Small intestine (tissue), 7 donors: Measurements from ENCODE around the gene ANGPTL8. TPM values are rescaled to one million over a fixed set of nuclear protein-coding genes. Genes with fewer than 3 reads are reported as not detected.
A peak's percentile ranks its signal among the peaks of the same experiment; 100 is the strongest.

ENCODE experiments used
- DNase-seq, 2 donors: peaks; one replicate each; pipeline versions ENCODE4 v3.0.0 to v3.0.0-alpha.2; 2013
- FAIRE-seq: peaks from 2 replicates; lab custom pipeline; 2012; peaks lifted over from hg19 to GRCh38; lab: Jason Lieb, UNC
- H3K27ac ChIP-seq, 3 donors: one replicate each; pipeline ENCODE4 v1.5.1; 2013; ENCODE audit warnings: low read length in 2 of 3, mild to moderate bottlenecking in 2 of 3, control low read depth in 1 of 3, inconsistent platforms in 1 of 3, low read depth in 1 of 3, moderate library complexity in 1 of 3
- H3K27me3 ChIP-seq, 3 donors: one replicate each; pipeline ENCODE4 v1.6.1; 2013; ENCODE audit warnings: low read length in 3 of 3, inconsistent platforms in 1 of 3; ENCODE audit not compliant: control insufficient read depth in 3 of 3, insufficient read depth in 3 of 3
- H3K36me3 ChIP-seq, 3 donors: one replicate each; pipeline ENCODE4 v1.6.1; 2013; ENCODE audit warnings: low read length in 3 of 3, inconsistent platforms in 1 of 3, low read depth in 1 of 3, mild to moderate bottlenecking in 1 of 3, moderate library complexity in 1 of 3; ENCODE audit not compliant: control insufficient read depth in 3 of 3, insufficient read depth in 2 of 3
- H3K4me1 ChIP-seq, 3 donors: one replicate each; pipeline ENCODE4 v1.6.1; 2013; ENCODE audit warnings: low read length in 2 of 3, inconsistent platforms in 1 of 3, low read depth in 1 of 3, mild to moderate bottlenecking in 1 of 3, moderate library complexity in 1 of 3; ENCODE audit not compliant: control insufficient read depth in 3 of 3, insufficient read depth in 2 of 3
- H3K4me3 ChIP-seq, 3 donors: one replicate each; pipeline ENCODE4 v1.5.1; 2013; ENCODE audit warnings: low read length in 3 of 3, control low read depth in 1 of 3, inconsistent platforms in 1 of 3, low read depth in 1 of 3, mild to moderate bottlenecking in 1 of 3, moderate library complexity in 1 of 3
- H3K9me3 ChIP-seq, 2 donors: one replicate each; pipeline ENCODE4 v1.6.1; 2013; ENCODE audit warnings: low read depth in 1 of 2, low read length in 1 of 2; ENCODE audit not compliant: control insufficient read depth in 2 of 2, insufficient read depth in 1 of 2
- WGBS, 3 donors: extraction: QIAGEN DNeasy Blood & Tissue Kit; methylation state at CpG; one replicate each; pipeline ENCODE4 v1.1.7; 2013; 5-methylcytosine and 5-hydroxymethylcytosine counted together
- polyA plus RNA-seq, 4 donors: library from polyadenylated mRNA; stranded (reverse) in 3 of 4; unstranded in 1 of 4; fragments of 200-250 nt in 3 of 4; fragments of 120-200 nt in 1 of 4; gene quantifications; one replicate each; pipeline versions ENCODE4 v1.2.1 to v1.2.3, GENCODE V29; 2013
- donor health status: healthy with polysubstance abuse.
- donor health status: control.
- donor health status: control.
- donor health status: Bipolar disorder and iron deficiency.
- donor health status: healthy.

Gene ANGPTL8
- polyA plus RNA-seq, 4 donors: 0.16 to 13.0 TPM; not detected in 2

DNA sequence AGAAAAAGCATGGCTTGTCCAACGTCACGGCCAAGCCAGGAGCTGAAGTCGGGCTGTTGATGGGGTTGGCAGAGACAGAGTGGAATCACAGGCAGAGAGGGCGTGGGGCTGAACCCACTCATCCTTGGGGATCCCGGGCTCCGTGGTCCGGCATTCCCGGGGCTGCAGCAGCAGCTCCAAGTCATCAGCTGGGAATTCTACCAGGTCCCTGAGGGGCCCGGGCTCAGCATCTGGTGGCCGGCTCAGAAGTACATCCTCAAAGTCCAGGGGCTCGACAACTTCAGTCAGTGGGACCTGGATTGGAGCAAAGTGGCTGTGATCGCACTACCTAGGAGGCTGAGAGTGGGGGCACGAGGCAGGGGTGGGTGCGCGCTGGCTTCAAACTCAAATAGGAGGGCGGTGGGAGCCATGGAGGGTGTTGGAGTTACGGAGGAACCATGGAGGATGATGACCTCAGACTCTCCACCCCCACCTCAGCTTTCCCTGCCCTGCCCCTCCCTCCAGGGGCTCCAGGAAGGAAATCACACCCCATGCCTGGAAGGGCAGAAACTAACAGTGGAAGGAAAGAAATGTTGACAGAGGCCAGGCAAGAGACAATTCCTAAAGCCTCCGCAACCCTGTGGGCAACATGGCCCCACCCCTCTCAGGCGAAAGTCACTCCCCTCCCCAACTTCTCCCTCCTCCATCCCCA lies 13.4 kb downstream of the ANGPTL8 start:
- Histone ChIP-seq H3K27me3 (no peaks in the 10 kb centered on the region), H3K27ac (peak overlapping the region in 2 of 3 donors; percentile 2 to 68), H3K4me1 (peaks cover 0 to 5% (median 0%) of the 10 kb centered on the region in 3 donors), H3K36me3 (peaks cover 3 to 64% (median 13%) of the 10 kb centered on the region in 3 donors), H3K4me3 (no peak overlapping the region), H3K9me3 (no peaks in the 10 kb centered on the region)
- DNase-seq (no peak), FAIRE-seq (no peak)
- WGBS, 3 donors: 83 to 92% (median 91%) methylated on average over 18 to 19 of the region's 19 CpGs

DNA sequence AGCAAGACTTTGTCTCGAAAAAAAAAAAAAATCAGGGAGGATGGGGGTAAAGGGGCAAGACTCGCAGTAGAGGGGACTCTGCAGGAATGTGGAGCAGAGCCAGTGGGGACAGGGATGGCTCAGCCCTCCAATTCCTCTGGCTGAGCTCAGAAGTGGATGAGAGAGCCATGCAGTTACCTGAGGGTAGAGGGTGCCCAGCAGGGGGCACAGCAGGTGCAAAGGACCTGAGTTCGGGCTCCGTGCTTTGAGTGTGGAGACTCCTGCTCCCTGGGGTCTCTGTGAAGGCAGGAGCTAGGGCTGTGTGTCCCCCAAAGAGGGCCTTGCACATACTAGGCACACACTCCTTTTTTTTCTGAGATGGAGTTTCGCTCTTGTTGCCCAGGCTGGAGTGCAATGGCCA lies 15.2 kb downstream of the ANGPTL8 start:
- FAIRE-seq: no peak
- DNase-seq: no peak

DNA sequence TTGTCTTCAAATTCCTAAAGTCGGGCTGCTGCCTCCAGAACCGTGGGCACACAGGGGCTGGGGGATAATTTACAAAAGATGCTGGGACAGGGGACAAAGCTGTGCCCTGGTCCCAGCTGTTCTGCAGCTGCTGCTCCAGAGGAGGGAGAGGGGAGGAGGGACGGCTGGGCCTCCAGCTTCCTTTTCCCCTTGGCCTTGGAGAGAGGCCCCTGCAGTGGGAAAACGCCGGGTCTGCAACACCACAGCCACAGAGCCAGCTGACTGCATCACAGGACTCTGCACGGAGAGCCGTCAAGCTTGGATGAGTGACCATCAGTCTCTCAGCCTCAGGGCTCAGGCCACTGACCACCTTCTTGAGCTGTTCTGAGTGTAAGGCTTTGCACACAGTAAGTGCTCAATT lies 16.8 kb downstream of the ANGPTL8 start:
- DNase-seq (peak in 1 of 2 donors; percentile 51), FAIRE-seq (no peak)
- Histone ChIP-seq H3K36me3 (peaks cover 0 to 37% (median 8%) of the 10 kb centered on the region in 3 donors), H3K27me3 (no peaks in the 10 kb centered on the region), H3K4me3 (no peak overlapping the region), H3K9me3 (no peaks in the 10 kb centered on the region), H3K27ac (peak overlapping the region in 2 of 3 donors; percentile 1 to 5), H3K4me1 (peaks cover 0 to 5% (median 2%) of the 10 kb centered on the region in 3 donors)
- 22 to 71% (median 51%) methylated on average over 6 to 7 of the region's 7 CpGs for WGBS, 3 donors

More for the DNA sequence above, 15.2 kb downstream of the ANGPTL8 start:
- H3K4me1 ChIP-seq: peaks cover 0 to 5% (median 0%) of the 10 kb centered on the region in 3 donors
- H3K4me3 ChIP-seq: no peak overlapping the region
- peaks cover 0 to 50% (median 11%) of the 10 kb centered on the region in 3 donors for H3K36me3 ChIP-seq
- no peaks in the 10 kb centered on the region for H3K9me3 ChIP-seq
- 77 to 85% (median 83%) methylated on average over 4 to 5 of the region's 5 CpGs for WGBS, 3 donors
- no peaks in the 10 kb centered on the region for H3K27me3 ChIP-seq
- no peak overlapping the region for H3K27ac ChIP-seq

DNA sequence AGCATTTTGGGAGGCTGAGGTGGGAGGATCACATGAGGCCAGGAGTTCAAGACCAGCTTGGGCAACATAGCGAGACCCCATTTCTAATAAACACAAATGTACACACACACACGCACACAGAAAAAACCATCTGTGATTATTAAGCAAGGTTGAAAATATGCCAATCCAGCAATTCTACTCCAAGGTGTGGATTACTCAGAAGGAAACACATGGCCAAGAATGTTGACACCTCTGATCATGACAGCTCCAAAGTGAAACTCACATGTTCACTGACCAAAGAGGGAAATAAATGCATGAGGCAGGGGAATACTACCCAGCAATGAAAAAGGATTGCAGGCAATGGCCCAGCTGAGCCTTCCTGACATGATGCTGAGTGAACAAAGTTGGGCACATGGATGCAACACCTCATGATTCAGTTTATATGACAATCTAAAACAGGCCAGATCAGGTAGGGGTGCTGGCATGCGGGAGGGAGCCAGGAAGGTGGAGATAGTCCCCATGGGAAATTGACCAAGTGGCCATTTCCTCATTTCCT lies 18.5 kb downstream of the ANGPTL8 start:
- DNase-seq (no peak), FAIRE-seq (no peak)
- H3K9me3 ChIP-seq: no peaks in the 10 kb centered on the region
- no peak overlapping the region for H3K27ac ChIP-seq
- WGBS, 3 donors: 88 to 98% (median 91%) methylated on average over 3 of the region's 3 CpGs
- H3K4me3 ChIP-seq: no peak overlapping the region
- H3K36me3 ChIP-seq: peaks cover 0 to 19% (median 0%) of the 10 kb centered on the region in 3 donors
- no peaks in the 10 kb centered on the region for H3K27me3 ChIP-seq
- peaks cover 0 to 13% (median 10%) of the 10 kb centered on the region in 3 donors for H3K4me1 ChIP-seq

DNA sequence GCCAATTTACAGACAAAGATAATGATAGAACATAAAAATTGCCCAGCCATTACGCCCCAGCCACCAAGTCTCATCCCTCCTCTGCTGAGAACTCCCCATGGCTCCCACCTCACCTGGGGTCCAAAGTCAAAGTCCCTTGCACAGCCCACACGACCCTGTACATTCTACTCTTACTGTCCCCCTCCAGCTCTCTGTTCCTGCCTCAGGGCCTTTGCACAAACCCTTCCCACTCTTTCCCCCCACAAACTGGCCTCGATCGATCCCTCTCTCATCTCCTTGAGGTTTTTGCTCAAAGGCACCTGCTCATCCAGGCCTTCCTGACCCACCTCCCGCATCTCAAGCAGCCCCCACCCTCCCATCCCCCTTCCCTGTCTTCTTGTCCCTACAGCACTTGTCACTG lies 21.6 kb downstream of the ANGPTL8 start:
- DNase-seq (no peak), FAIRE-seq (no peak)
- H3K27me3 ChIP-seq: no peaks in the 10 kb centered on the region
- H3K4me1 ChIP-seq: peaks cover 1 to 35% (median 10%) of the 10 kb centered on the region in 3 donors
- peak overlapping the region in 2 of 3 donors; percentile 50 to 70 for H3K27ac ChIP-seq
- peak overlapping the region in 2 of 3 donors; percentile 82 to 88 for H3K4me3 ChIP-seq
- 71 to 78% (median 75%) methylated on average over 5 of the region's 5 CpGs for WGBS, 3 donors
- H3K9me3 ChIP-seq: no peaks in the 10 kb centered on the region
- no peaks in the 10 kb centered on the region for H3K36me3 ChIP-seq

DNA sequence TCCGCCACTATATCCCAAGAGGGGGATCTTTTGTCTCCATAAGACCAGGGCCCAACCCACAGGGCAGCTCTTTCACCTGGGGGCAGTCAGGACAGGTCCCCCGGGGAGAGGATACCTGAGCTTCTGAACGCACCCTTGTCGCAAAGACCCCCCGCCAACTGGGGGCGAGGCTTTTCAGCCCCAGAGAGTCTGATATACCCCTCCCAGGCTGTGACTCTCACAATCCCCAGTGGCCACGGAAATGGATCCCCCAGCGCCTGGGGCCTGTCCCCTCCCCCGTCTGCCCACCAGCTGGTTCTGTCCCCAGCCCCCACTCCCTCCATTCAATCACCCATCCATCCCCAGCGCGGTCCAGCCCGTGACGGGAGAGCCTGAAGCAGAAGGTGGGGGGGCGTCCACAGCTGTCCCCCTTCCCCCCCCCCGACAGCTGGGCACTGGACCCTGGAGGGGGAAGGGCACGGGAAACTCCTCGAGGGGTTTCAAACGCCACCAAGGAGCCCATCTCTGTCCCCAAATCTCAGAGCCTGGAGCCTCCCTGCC lies 22.1 kb downstream of the ANGPTL8 start:
- WGBS, 3 donors: 24 to 34% (median 24%) methylated on average over 17 to 18 of the region's 18 CpGs
- Histone ChIP-seq H3K27me3 (no peaks in the 10 kb centered on the region), H3K4me3 (peak overlapping the region; percentile 82 to 88 (median 85)), H3K4me1 (peaks cover 5 to 35% (median 10%) of the 10 kb centered on the region in 3 donors), H3K9me3 (no peaks in the 10 kb centered on the region), H3K27ac (peak overlapping the region; percentile 34 to 70 (median 50)), H3K36me3 (no peaks in the 10 kb centered on the region)
- FAIRE-seq (no peak), DNase-seq (peak in 1 of 2 donors; percentile 43)

DNA sequence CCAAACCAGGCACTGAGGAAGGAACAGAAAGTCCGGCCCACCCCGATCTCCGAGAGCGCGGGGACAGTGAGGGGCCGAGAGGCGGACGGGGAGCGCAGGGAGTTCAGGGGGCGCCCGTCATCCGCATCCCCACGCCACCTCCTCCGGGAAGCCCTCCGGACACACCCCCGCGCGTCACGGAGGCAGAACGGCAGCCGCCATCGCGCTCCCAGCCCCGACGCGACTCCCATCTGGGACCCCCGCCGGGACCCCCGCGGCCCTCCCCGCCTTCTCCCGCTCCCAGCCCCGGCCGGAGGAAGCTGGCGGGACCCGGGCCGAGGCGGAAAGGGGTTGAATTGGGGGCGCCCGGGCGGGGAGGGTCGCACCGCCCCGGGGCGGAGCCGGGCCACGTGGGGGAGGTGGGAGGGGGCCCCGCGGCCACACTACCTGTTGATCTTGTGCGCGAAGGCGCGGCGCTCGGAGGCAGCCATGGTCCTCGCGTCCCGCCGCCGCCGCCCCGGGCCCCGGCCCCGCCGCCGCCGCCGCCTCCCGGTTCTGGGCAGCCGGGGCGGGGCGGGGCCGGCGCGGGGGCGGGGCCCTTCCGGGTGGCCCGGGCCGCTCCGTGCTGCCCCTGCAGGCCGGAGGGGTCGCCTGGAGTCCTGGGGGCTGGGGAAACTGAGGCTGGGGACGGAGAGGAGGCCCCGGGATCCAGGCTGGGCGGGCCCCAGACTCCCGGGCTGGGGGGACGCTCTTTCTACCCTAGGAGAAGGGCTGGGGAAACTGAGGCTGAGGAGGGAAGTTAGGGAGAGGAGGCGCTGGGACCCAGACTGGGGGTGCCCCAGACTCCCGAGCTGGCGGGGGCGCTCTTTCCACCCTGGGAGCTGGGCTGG lies 22.8 kb downstream of the ANGPTL8 start, which contains the start of gene DOCK6:
DOCK6 (minus strand) TSS at position 554 of the 869 bp plus-strand sequence; CDS start at position 470, 84 bp downstream.
- Histone ChIP-seq H3K27ac (peak within 1 kb of the TSS; percentile 70 to 84 (median 76)), H3K36me3 (no peaks in the 10 kb centered on the region), H3K9me3 (no peaks in the 10 kb centered on the region), H3K27me3 (no peaks in the 10 kb centered on the region), H3K4me1 (peaks cover 5 to 39% (median 10%) of the 10 kb centered on the region in 3 donors), H3K4me3 (peak within 1 kb of the TSS; percentile 82 to 88 (median 85))
- DNase-seq (peak; percentile 41 to 59), FAIRE-seq (no peak)
- WGBS, 3 donors: 1 to 4% (median 1%) methylated on average over 30 to 91 of the region's 91 CpGs
